GM18505 (cell line): ENCODE data around the gene CEP170.

Experiments used
- ATAC-seq: cut with Tn5 transposase; IDR thresholded peaks from one replicate; pipeline ENCODE4 v1.9.1; 2021; ENCODE audit not compliant: unreplicated experiment
- POLR2A ChIP-seq: IDR thresholded peaks from 4 replicates; pipeline ENCODE4 v1.6.1; 2011; ENCODE audit warnings: borderline replicate concordance; ENCODE audit not compliant: insufficient read depth, insufficient read length; ENCODE audit errors: extremely low read depth

The CEP170 gene

DNA sequence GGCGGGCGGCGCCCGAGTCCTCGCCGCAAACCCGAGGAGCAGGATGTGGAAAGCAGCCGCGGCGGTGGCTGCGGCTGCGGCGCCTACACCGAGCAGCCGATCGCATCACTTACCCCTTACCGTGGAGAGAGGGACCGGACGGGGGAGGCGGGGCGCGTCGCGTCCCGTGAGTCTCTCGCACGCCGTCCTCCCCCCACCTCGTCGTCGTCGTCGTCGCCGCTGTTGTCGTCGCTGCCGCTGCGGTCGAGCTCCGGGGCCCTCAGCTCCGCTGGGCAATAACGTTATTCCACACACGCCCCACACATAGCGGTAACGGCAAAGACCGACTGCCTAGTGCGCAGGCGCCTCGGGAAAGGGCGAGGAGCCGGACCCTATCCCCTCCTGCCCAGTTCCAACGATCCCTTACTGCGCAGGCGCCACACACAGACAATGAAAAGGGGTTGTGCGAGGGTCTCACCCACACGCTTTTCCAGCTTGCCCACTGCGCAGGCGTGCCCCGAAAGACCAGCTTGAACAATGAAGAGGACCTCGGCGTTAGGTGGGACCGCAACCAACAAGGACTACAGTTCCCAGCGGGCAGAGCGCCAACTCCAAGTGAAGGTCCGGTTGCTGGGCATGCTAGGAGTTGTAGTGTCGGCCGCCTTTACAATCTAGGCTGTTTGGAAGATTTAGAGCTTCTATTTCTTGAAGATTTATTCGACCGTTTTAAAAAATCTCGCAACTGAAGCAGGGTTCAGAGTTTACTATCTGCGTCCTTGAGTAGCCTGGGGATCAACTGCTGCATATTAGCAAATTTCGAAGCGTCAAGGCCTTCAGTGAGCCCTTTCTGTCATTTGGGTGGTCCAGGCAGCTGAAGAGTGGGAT, at the start of gene CEP170:
TSS of gene CEP170 (minus strand) at position 355 of the 864 bp plus-strand sequence. CDS start 30,001 bp downstream, outside the sequence.
- peak; percentile 48 for ATAC-seq
- TF ChIP-seq POLR2A, result peak; percentile 69

- TF ChIP-seq POLR2A, result no peak
- no peak for ATAC-seq
Observed at GRCh38 chr1:243301059-243301458, 46.0 kb upstream of the CEP170 start.

- ATAC-seq, result no peak
Observed at GRCh38 chr1:243299069-243299468, 44.0 kb upstream of the CEP170 start.

GRCh38 chr1:243294723-243295121, 39.6 kb upstream of the CEP170 start:
- no peak for TF ChIP-seq POLR2A
- no peak for ATAC-seq

More at GRCh38 chr1:243299069-243299468, 44.0 kb upstream of the CEP170 start:
- TF ChIP-seq POLR2A, result no peak

- TF ChIP-seq POLR2A, result no peak
- ATAC-seq, result no peak
Observed at GRCh38 chr1:243293941-243294722, 39.1 kb upstream of the CEP170 start.

DNA sequence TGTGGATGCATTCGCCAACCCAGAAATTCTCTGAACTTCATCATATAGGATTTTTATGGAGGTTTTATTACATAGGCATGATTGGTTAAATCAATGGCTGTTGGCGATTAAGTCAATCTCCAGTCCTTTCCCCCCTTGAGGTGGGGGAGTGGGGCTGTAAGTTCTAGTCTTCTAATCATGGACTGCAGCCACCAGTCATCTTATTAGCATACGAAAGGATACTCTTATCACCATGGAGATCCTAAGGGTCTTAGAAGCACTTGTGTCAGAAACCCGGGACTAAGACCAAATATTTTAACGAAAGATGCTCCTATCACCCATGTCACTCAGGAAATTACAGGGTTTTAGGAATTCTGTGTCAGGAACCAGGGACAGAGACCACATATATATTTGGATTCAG, 37.0 kb upstream of the CEP170 start:
- no peak for TF ChIP-seq POLR2A
- ATAC-seq, result no peak

DNA sequence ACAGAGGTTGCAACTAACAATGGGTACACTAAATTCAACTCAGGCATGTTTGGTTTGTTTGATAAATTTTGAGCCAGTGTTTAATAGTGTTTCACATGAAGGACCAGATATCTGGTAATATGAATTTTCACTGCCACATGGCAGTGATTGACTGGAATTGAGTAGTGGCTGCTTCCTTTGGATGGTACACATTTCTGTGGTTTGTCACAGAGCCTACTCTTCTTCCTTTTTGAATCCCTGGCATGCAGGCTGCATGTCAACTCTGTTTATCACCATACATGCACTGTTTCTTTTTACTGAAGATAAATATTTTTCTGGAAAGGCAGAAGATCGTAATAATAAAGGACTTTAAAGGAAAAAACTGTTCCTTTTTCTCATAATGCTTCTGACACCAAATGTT, 36.2 kb upstream of the CEP170 start:
- ATAC-seq, result no peak
- no peak for TF ChIP-seq POLR2A

DNA sequence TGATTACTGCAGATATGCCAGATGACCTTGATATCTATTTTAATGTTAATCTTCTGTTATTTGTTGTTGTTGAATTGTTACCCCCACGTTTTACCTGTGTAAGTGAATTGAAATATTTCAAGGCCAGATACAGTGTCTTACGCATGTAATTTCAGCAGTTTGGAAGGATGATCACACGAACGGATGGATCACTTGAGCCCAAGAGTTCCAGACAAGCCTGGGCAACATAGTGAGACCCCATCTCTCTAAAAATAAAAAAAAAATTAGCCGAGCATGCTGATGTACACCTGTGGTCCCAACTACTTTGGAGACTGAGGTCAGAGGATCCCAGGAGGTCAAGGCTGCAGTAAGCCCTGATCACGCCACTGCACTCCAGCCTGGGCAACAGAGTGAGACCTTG, 33.0 kb upstream of the CEP170 start:
- TF ChIP-seq POLR2A, result no peak
- no peak for ATAC-seq

GRCh38 chr1:243287652-243288051, 32.6 kb upstream of the CEP170 start:
- no peak for TF ChIP-seq POLR2A
- peak; percentile 98 for ATAC-seq

DNA sequence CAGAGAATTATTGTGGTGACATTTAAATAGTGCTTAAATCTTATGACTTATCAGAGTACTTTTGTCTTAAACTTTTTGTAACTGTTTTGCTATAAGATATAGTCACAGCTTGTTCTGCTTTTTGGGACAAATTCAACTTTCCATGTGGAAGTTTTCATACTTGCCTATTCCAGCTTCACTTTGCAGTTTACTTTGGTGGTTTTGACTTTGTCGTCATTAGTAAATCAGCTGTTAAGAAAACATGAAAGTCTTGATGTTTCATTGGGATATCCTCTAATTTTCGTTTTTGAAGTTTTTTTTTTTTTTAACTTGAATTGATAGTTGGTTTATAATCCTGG, 32.0 kb upstream of the CEP170 start:
- ATAC-seq, result no peak
- TF ChIP-seq POLR2A, result no peak

GRCh38 chr1:243286409-243287122, 31.5 kb upstream of the CEP170 start:
- no peak for ATAC-seq
- TF ChIP-seq POLR2A, result no peak

GRCh38 chr1:243281672-243282071, 26.6 kb upstream of the CEP170 start:
- TF ChIP-seq POLR2A, result no peak
- ATAC-seq, result no peak

DNA sequence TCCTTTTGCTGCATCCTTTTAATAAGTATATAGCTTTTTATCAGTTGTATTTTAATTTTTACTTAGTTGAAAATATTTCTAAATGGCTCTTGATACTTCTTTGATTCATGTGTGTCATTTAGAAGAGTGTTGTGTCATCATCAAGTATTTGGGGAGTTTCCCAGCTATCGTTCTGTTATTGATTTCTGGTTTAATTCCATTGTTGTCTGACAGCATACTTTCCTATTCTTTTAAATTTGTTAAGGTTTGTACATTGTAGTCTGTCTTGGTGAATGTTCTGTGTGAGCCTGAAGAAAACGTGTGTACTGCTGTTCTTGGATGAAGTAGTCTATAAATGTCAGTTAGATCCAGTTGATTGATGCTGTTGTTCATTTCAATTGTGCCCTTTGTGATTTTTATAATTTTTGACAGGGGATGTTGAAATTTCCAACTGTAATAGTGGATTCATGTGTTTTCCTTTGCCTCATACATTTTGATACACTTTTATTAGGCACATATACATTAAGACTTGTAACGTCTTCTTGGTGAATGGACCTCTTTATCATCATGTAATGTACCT, 25.6 kb upstream of the CEP170 start:
- no peak for TF ChIP-seq POLR2A
- ATAC-seq, result no peak
